HG03521 (cell line): ENCODE results near the gene PPP1R14B.
A peak's percentile ranks its signal among the peaks of the same experiment; 100 is the strongest.

Experiments used
- ATAC-seq: cut with Tn5 transposase; IDR thresholded peaks from one replicate; pipeline ENCODE4 v1.9.1; 2021; ENCODE audit warnings: mild to moderate bottlenecking, moderate library complexity; ENCODE audit not compliant: unreplicated experiment

PPP1R14B gene

GRCh38 chr11:64262271-64263002, 15.7 kb upstream of the PPP1R14B start:
- ATAC-seq: no peak

DNA sequence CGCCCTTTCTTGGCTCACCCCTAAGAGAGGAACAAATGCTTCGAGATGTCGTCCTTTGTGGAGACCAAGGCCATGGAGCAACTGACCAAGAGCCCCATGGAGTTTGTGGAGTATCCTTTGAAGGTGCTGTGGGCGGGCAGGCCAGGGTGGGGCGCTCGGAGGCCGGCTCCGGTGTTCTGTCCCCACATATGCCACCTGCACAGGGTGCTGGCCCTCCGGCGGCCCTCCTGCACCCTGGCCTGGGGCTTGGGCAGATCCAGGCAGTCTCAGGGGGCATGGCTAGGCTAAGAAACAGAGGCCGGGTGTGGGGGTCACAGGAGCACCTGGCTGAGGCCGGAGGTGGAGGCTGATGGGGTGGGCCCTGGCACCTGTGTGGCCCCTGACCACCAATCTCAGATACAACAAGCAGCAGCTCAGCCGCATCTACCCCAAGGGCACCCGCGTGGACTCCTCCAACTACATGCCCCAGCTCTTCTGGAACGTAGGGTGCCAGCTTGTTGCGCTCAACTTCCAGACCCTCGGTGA, 14.9 kb upstream of the PPP1R14B start:
- ATAC-seq: no peak

DNA sequence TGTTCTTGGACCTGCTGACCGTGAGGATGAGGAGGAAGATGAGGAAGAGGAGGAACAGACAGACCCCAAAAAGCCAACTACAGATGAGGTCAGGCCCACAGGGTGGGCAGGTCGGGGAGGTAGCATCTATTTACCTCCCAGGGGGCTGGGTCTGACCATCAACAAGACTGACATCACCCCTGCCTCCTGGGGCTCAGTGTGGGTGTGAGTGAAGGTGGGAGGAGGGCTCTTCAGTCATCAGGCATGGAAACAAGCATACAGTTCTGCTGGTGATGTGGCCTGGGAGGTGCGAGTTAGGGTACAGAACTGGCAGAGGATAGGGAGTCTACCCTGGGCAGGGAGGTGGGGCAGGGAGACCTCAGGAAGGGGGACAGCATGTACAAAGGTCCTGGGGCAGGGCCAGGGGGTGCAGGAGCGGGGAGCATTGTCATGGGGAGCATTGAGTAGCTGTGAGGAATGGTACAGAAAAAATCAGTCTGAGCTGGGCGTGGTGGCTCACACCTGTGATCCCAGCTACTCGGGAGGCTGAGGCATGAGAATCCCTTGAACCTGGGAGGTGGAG, 13.5 kb upstream of the PPP1R14B start:
- no peak for ATAC-seq

DNA sequence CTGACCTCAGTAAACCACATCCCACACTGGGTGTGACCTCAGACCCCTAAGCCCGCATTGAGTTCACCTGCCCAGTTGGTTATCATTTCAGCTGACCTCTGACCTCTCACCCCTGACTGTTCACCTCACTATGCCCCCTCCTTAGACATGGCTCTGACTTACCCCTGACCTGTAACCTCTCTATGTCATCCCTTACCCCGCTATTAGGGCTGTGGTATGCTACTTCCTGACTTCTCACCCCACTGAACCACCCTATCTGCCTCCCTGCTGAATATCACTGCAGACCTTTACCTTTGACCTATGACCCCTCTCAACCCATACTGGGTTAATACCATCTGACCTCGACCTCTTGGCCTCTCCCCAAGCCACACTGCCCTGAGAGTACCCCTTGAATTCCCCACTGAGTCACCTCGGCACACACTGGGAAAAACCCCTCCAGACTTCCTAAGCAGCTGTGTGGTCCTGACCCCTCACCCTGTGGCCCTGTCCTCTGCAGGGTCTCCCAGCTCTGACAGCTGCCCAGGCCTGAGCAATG, 12.9 kb upstream of the PPP1R14B start:
- no peak for ATAC-seq

GRCh38 chr11:64258946-64259532, 12.3 kb upstream of the PPP1R14B start:
- ATAC-seq: no peak

DNA sequence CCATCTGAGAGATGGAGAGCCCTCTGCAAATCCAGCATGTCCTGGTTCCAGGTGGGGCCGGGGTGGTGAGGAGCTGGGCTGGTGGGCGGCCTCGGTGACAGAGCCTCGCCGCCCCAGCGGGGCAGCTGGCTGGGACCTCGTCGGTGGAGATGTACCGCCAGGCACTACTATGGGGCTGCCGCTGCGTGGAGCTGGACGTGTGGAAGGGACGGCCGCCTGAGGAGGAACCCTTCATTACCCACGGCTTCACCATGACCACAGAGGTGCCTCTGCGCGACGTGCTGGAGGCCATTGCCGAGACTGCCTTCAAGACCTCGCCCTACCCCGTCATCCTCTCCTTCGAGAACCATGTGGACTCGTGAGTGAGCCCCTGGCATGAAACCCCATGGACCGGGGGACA, 11.6 kb upstream of the PPP1R14B start:
- ATAC-seq: no peak

DNA sequence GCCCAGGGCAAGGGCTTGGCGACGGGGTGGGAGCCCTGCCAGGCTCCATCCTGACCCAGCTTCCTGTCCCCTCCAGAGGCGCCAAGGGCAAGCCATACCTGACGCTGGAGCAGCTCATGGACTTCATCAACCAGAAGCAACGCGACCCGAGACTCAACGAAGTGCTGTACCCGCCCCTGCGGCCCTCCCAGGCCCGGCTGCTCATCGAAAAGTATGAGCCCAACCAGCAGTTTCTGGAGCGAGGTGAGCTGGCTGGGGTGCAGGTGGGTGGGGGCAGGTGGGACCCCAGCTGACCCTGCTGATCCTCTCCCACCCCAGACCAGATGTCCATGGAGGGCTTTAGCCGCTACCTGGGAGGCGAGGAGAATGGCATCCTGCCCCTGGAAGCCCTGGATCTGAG, 9.6 kb upstream of the PPP1R14B start:
- no peak for ATAC-seq

- no peak for ATAC-seq
Measured at GRCh38 chr11:64255135-64256128, 8.7 kb upstream of the PPP1R14B start.

- no peak for ATAC-seq
Measured at GRCh38 chr11:64254326-64254725, 7.6 kb upstream of the PPP1R14B start.

DNA sequence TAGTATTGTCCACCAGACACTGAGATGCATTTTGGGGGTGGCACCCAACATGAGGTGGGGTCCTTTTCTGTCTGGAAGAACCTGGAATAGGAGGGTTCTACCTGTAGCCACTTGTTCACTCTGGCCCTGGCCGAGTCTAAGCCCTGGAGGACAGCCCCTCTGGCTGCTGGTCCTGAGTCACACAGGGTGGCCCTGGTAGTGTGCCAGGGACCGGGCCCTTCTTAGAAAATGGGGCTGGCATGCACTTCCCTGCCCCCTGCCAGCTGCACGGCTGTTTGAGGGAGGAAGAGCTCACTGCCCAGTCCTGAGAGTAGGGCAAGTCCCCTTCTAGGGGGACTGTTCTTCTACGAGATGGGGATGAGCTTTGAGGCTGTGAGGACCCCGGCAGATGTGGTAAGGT, 6.7 kb upstream of the PPP1R14B start:
- no peak for ATAC-seq

DNA sequence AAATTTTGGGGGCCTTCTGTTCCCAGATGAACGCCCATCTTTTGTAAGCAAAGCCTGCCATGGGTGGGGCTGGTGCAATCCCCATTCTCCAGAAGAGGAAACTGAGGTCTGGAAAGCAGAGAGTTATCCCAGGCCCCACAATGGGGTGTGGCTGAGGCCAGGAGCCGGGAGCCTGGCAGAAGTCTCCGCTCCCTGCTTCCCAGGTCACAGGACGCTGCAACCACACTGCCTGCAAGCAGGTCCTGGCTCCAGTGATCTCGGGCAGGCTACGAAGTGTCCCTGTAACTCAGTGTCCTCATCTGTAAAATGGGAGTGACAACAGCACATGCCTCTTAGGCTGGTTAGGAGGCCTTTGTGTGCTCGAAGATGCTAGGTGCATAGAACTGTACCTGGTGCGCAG, 6.3 kb upstream of the PPP1R14B start:
- ATAC-seq: no peak

- no peak for ATAC-seq
Measured at GRCh38 chr11:64252003-64252872, 5.5 kb upstream of the PPP1R14B start.

GRCh38 chr11:64251753-64252002, 4.9 kb upstream of the PPP1R14B start:
- no peak for ATAC-seq

DNA sequence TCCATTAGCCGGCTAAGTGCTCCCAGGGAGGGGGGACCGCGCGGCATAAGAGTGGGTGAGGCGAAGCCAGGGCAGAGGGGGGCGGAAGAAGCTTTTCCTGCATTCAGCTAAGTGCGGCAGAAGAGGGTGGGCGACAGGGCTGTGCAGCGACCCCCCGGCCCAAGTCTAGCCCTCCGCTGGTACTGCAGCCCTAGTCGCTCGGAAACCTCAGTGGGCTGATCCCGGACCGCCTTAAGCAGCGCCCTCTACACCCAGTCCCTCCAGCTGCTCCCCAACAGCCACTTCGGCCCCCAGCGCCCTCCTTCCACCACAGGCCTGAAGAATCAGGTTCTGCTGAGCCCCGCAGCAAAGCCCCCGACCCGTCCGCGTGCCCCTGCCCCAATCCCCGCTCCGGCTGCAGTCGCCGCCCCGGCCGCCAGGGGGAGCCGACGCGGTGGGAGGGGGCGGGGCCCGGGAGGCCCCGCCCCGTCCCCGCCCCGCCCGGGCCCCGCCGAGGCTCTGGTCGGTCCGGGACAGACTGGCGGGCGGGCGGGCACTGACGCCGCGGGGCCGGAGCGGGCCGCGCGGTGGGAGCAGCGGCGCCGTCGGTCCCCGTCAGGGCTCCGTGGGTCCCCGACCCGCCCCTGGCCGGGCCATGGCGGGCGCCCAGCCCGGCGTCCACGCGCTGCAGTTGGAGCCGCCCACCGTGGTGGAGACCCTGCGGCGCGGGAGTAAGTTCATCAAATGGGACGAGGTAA, 4.4 kb upstream of the PPP1R14B start, which contains the start of gene PLCB3:
TSS of gene PLCB3 (plus strand) at position 515 of the 737 bp plus-strand sequence. CDS start at position 635, 120 bp downstream.
- ATAC-seq: peak; percentile 42

DNA sequence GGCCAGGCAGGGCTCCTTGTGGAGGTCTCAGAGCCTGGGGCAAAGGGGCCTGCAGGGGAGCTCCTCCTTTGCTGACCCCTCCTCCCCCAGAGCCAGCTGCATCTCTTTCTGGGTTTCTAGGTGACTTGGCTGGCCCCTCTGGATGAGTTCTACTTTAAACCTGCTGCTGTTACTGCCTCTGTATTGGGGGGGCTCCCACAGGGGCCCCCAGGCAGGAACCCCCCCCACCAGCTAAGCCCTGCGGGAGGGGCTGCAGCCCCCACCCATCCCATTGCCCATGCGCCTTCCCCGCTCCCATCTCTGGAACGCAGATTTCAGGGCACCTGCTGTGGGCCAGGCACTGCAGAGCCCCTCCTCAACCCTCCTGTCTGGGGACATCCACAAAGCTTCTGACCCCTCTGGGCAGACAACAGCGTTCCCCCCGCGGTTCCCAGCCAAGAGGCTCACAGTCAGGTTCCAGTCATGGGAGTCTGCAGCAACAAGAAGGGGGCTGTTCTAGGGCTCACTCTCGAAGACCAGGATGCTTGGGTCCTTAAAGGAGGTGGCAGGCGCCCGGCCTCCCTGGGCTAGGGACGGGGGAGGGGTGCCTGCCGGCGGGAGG, 3.8 kb upstream of the PPP1R14B start:
- no peak for ATAC-seq

DNA sequence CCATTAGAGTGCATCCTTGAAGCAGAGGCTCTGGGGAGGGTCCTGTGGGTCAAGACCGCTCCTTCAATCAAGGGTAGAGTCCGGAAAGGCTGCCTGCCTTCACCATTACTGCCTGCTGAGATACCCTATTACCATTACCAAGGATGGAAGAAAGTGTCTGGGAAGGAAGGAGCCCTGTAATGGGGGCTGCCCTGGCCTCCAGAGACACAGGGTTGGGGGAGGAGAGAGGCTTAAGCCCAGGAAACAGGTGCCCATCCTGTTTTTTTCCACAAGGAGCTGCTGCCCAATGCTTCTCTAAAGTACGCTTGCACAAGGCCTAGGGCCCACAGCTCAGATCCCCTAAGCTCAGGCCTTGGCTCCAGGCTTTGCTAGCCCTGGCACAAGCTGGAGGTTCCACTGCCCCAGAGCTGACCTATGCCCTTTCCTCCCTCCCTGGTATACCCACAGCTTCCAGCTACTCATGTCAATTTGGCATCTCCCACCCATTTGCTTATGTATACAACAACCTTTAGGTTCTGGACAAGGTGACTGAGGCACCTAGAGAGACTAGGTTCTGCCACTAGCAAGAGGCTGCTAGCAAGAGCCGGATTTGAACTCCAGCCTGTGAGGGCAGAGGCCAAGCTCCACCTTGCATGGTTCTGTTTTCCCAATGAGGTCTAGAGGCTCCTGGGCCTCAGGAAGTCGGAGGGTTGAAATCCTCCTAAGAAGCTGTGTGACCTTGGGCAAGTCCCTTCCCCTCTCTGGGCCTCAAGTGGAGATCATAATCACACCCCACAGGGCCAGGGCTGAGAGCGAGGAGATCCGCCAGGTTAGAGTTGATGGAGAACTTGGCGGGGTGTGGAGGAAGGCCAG, 3.0 kb upstream of the PPP1R14B start:
- ATAC-seq: no peak

DNA sequence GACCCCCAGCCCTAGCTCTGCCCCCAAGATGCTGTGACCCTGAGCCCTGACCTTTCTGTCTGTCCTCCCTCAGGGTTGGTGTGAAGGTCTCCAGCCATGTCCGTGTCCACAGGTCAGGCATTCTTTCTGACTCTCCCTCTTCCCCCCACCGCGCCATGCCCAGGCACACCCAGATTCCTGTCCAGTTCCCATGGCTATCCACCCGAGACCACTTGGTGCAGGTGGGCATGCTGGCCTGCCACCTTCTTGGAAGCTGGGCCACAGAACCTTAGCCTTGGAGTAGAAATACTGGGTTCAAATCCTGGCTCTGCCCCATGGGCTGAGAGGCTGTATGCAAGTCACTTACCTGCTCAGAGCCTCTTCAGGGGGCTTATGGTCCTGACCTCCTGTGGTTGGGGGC, 2.3 kb upstream of the PPP1R14B start:
- no peak for ATAC-seq

DNA sequence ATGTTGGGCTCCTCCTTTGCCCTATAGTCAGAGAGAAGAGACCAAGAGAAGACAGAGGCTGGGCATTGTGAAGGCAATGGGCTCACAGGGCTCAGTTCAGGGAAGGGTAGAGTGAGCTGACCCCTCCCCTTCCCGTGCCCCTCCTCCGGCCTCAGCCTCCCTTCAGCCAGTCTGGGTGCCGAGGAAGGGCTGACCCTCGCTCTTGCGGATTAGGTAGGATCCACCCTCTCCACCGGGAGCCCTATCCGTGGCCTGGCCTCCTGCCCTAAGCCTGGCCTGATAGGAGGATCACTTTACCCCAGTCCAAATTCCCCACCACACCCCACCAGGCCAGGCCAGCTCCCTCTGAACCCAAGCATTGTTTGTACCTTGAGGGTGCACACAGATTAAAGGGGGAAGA, 1.8 kb upstream of the PPP1R14B start:
- ATAC-seq: no peak
